ENCODE results near the gene IFNLR1. TPM values are rescaled to one million over a fixed set of nuclear protein-coding genes. Genes with fewer than 3 reads are reported as not detected.

IFNLR1 gene
- total RNA-seq, 1 donor from 2014 or later = 3.1 TPM

DNA sequence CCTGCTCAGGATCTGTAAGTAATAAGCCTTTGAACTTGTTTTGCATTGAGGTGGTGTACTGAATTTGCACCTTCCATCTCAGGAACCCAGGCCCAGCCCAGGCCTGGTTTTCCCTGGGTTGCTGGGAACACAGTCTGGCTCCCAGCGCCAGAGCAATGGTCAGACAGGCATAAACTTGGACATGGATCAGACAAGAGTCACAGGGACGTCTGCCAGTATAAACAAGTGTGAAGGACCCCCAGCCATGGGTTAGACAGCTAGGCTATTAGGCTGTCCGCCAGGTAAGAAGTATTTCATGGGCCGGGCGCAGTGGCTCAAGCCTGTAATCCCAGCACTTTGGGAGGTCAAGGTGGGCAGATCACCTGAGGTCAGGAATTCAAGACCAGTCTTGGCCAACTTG, 5.5 kb downstream of the IFNLR1 start:
- Mint-ChIP-seq H3K36me3 (ENCODE audit: low read depth, unreplicated experiment) (no peaks in the 10 kb centered on the region), H3K9me3 (ENCODE audit: unreplicated experiment) (no peaks in the 10 kb centered on the region), H3K27me3 (ENCODE audit: unreplicated experiment) (no peaks in the 10 kb centered on the region), H3K27ac (ENCODE audit: unreplicated experiment) (no peak overlapping the region), H3K4me3 (ENCODE audit: unreplicated experiment) (no peak overlapping the region), H3K4me1 (ENCODE audit: unreplicated experiment) (peaks cover 4% of the 10 kb centered on the region)
- no peak for DNase-seq (ENCODE audit: low spot score)
- no peak for TF ChIP-seq CTCF (IDR thresholded peaks at IDR 0.05; ENCODE audit: unreplicated experiment)

- no peaks in the 10 kb centered on the region for H3K4me1 Mint-ChIP-seq (ENCODE audit: unreplicated experiment)
- no peaks in the 10 kb centered on the region for H3K27me3 Mint-ChIP-seq (ENCODE audit: unreplicated experiment)
- H3K27ac Mint-ChIP-seq (ENCODE audit: unreplicated experiment) = no peak overlapping the region
- no peaks in the 10 kb centered on the region for H3K9me3 Mint-ChIP-seq (ENCODE audit: unreplicated experiment)
- no peak for DNase-seq (ENCODE audit: low spot score)
- no peak overlapping the region for H3K4me3 Mint-ChIP-seq (ENCODE audit: unreplicated experiment)
- no peak for TF ChIP-seq CTCF (IDR thresholded peaks at IDR 0.05; ENCODE audit: unreplicated experiment)
- no peaks in the 10 kb centered on the region for H3K36me3 Mint-ChIP-seq (ENCODE audit: low read depth, unreplicated experiment)
Observed at GRCh38 chr1:24180676-24181075, 6.4 kb downstream of the IFNLR1 start.

DNA sequence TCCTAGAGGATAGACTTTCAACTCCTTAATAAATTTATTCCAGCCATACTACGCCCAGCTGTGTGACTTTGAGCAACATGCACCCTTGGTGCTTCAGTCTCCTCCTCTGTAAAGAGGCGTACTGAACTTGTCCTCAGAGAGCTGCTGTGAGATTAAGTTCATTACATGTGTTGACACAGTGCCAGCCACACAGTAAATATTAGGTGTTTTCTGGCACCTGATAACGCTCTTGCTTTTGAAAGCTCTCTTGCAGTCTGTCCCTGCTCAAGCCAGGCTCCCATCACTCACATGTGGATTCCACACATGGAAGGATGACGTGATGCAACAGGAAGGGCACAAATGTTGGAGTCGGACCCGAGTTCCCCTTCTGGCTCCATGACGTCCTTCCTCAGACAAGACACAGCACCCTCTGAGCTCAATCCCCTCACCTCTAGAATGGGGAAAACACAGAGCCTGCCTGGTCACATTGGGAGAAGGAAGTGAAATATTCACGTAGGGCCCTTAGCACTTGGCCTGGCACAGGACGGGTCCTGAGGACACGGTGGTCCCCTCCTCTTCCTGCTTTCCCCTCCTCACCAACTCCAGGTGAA, 7.7 kb downstream of the IFNLR1 start:
- Mint-ChIP-seq H3K4me1 (ENCODE audit: unreplicated experiment) (no peaks in the 10 kb centered on the region), H3K36me3 (ENCODE audit: low read depth, unreplicated experiment) (no peaks in the 10 kb centered on the region), H3K9me3 (ENCODE audit: unreplicated experiment) (no peaks in the 10 kb centered on the region), H3K27me3 (ENCODE audit: unreplicated experiment) (no peaks in the 10 kb centered on the region), H3K27ac (ENCODE audit: unreplicated experiment) (no peak overlapping the region), H3K4me3 (ENCODE audit: unreplicated experiment) (no peak overlapping the region)
- DNase-seq (ENCODE audit: low spot score) = no peak
- TF ChIP-seq CTCF (IDR thresholded peaks at IDR 0.05; ENCODE audit: unreplicated experiment) = no peak

GRCh38 chr1:24178407-24178806, 8.7 kb downstream of the IFNLR1 start:
- no peak for DNase-seq (ENCODE audit: low spot score)
- Mint-ChIP-seq H3K27me3 (ENCODE audit: unreplicated experiment) (no peaks in the 10 kb centered on the region), H3K9me3 (ENCODE audit: unreplicated experiment) (no peaks in the 10 kb centered on the region), H3K4me1 (ENCODE audit: unreplicated experiment) (no peaks in the 10 kb centered on the region), H3K4me3 (ENCODE audit: unreplicated experiment) (no peak overlapping the region), H3K27ac (ENCODE audit: unreplicated experiment) (no peak overlapping the region), H3K36me3 (ENCODE audit: low read depth, unreplicated experiment) (no peaks in the 10 kb centered on the region)
- no peak for TF ChIP-seq CTCF (IDR thresholded peaks at IDR 0.05; ENCODE audit: unreplicated experiment)

GRCh38 chr1:24177161-24177560, 9.9 kb downstream of the IFNLR1 start:
- Mint-ChIP-seq H3K4me1 (ENCODE audit: unreplicated experiment) (no peaks in the 10 kb centered on the region), H3K9me3 (ENCODE audit: unreplicated experiment) (no peaks in the 10 kb centered on the region), H3K27me3 (ENCODE audit: unreplicated experiment) (no peaks in the 10 kb centered on the region), H3K27ac (ENCODE audit: unreplicated experiment) (no peak overlapping the region), H3K4me3 (ENCODE audit: unreplicated experiment) (no peak overlapping the region), H3K36me3 (ENCODE audit: low read depth, unreplicated experiment) (no peaks in the 10 kb centered on the region)
- no peak for TF ChIP-seq CTCF (IDR thresholded peaks at IDR 0.05; ENCODE audit: unreplicated experiment)
- DNase-seq (ENCODE audit: low spot score) = no peak
